Activated naive CD8-positive, alpha-beta T cell treated with anti-CD3 and anti-CD28 coated beads, Interleukin-2, amount 50 U/mL, for 24 hours (primary cell): ENCODE results near the gene PCED1B.
"Not testable (repeated sequence)": the region's sequence is repeated elsewhere in the genome, so short reads cannot be mapped to it uniquely, and the experiment has no call there.

Source experiments
- ATAC-seq: fragments of 150-1000 bp; cut with Tn5 transposase; one replicate; pipeline ENCODE4 v1.10.0; 2021
- DNase-seq: peaks from one replicate; pipeline ENCODE4 v3.0.0; 2021
- H3K27ac Mint-ChIP-seq: one replicate; pipeline ENCODE4 v1.8.0; 2021; ENCODE audit warnings: mild to moderate bottlenecking, mixed read lengths
- H3K27me3 Mint-ChIP-seq: one replicate; pipeline ENCODE4 v1.8.0; 2021; ENCODE audit warnings: mixed read lengths
- H3K36me3 Mint-ChIP-seq: one replicate; pipeline ENCODE4 v1.8.0; 2021; ENCODE audit warnings: low read depth, mixed read lengths
- H3K4me1 Mint-ChIP-seq: one replicate; pipeline ENCODE4 v1.8.0; 2021; ENCODE audit warnings: mixed read lengths
- H3K4me3 Mint-ChIP-seq: one replicate; pipeline ENCODE4 v1.8.0; 2021; ENCODE audit warnings: mild to moderate bottlenecking, moderate library complexity, mixed read lengths
- H3K9me3 Mint-ChIP-seq: one replicate; pipeline ENCODE4 v1.8.0; 2021; ENCODE audit warnings: mixed read lengths

Gene PCED1B

DNA sequence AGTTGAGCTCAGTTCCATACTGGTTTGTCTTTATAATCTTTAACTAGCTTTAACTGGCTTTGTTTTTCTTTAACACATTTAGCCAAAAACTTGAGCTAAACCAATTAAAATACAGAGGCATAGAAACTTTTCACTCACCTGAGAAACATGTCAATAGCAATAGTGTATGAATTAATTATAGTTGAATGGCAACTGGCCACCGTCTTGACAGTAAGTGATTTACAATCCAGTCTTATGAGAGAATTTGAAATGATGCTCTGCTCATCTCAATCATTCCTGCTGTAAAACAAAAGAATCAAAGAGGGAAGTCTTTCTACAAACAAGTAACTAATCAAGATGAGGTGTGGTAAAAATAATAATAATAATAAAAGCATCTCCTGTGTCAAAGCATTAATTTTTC, 86.9 kb downstream of the PCED1B start:
- Mint-ChIP-seq H3K4me1 (no peaks in the 10 kb centered on the region), H3K27ac (no peak overlapping the region), H3K27me3 (no peaks in the 10 kb centered on the region), H3K36me3 (peaks cover 41% of the 10 kb centered on the region), H3K4me3 (no peak overlapping the region), H3K9me3 (peaks cover 16% of the 10 kb centered on the region)
- DNase-seq (no peak), ATAC-seq (no peak)

DNA sequence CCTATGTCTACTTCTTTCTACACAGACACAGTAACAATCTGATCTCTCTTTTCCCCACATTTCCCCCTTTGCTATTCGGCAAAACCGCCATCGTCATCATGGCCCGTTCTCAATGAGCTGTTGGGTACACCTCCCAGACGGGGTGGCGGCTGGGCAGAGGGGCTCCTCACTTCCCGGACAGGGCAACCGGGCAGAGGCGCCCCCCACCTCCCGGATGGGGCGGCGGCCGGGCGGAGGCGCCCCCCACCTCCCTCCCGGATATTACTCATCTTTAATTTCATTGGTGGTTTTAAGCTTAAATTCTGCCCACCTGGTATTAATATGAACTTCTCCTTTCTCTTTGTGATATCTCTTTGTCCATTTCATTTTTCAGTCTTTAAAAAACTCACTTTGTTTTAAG, 90.9 kb downstream of the PCED1B start:
- not testable (repeated sequence) for H3K27me3 Mint-ChIP-seq, H3K4me3 Mint-ChIP-seq, H3K27ac Mint-ChIP-seq, H3K4me1 Mint-ChIP-seq, ATAC-seq, DNase-seq
- H3K9me3 Mint-ChIP-seq = peaks cover 25% of the 10 kb centered on the region
- peaks cover 39% of the 10 kb centered on the region for H3K36me3 Mint-ChIP-seq

GRCh38 chr12:47178014-47178413, 98.6 kb downstream of the PCED1B start:
- Mint-ChIP-seq H3K9me3 (peaks cover 3% of the 10 kb centered on the region), H3K4me1 (peaks cover 12% of the 10 kb centered on the region), H3K36me3 (peaks cover 24% of the 10 kb centered on the region), H3K4me3 (no peak overlapping the region), H3K27ac (no peak overlapping the region), H3K27me3 (no peaks in the 10 kb centered on the region)
- DNase-seq = no peak
- no peak for ATAC-seq

GRCh38 chr12:47182164-47182938, 102.9 kb downstream of the PCED1B start:
- Mint-ChIP-seq H3K36me3 (peaks cover 23% of the 10 kb centered on the region), H3K4me1 (peaks cover 30% of the 10 kb centered on the region)
- peak; percentile 36 for ATAC-seq
- DNase-seq, H3K27me3 Mint-ChIP-seq, H3K4me3 Mint-ChIP-seq, H3K9me3 Mint-ChIP-seq, H3K27ac Mint-ChIP-seq: not testable (repeated sequence)

GRCh38 chr12:47184229-47184628, 104.8 kb downstream of the PCED1B start:
- no peak for DNase-seq
- peaks cover 40% of the 10 kb centered on the region for H3K4me1 Mint-ChIP-seq
- H3K27me3 Mint-ChIP-seq = no peaks in the 10 kb centered on the region
- H3K27ac Mint-ChIP-seq = no peak overlapping the region
- H3K4me3 Mint-ChIP-seq = no peak overlapping the region
- peaks cover 3% of the 10 kb centered on the region for H3K9me3 Mint-ChIP-seq
- no peak for ATAC-seq
- peaks cover 19% of the 10 kb centered on the region for H3K36me3 Mint-ChIP-seq

GRCh38 chr12:47184813-47185212, 105.4 kb downstream of the PCED1B start:
- H3K9me3 Mint-ChIP-seq = peaks cover 3% of the 10 kb centered on the region
- no peaks in the 10 kb centered on the region for H3K27me3 Mint-ChIP-seq
- peaks cover 46% of the 10 kb centered on the region for H3K4me1 Mint-ChIP-seq
- H3K27ac Mint-ChIP-seq = no peak overlapping the region
- DNase-seq = no peak
- peaks cover 20% of the 10 kb centered on the region for H3K36me3 Mint-ChIP-seq
- no peak overlapping the region for H3K4me3 Mint-ChIP-seq
- ATAC-seq = no peak

DNA sequence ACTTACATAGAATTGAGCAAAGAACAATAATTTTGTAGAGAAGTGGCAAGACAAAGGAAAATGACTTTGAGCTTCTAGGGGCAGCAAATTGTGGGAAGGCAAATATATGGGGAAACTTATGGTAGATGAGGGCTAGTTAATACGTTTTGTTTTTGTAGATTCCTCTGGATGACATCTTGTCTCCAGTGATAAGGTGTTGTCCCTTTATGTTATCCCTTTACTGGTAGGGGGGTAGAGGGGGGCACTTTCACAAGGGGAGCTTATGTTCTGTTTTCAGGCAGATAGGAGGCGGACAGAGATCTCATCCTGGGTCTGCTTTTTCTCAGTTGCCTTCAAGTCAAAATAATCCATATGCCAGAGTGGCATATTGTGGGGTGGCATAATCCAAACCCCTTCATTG, 106.8 kb downstream of the PCED1B start:
- H3K4me3 Mint-ChIP-seq = no peak overlapping the region
- peaks cover 14% of the 10 kb centered on the region for H3K36me3 Mint-ChIP-seq
- peak overlapping the region; percentile 2 for H3K27ac Mint-ChIP-seq
- H3K27me3 Mint-ChIP-seq = no peaks in the 10 kb centered on the region
- peaks cover 60% of the 10 kb centered on the region for H3K4me1 Mint-ChIP-seq
- H3K9me3 Mint-ChIP-seq = no peaks in the 10 kb centered on the region
- ATAC-seq (no peak), DNase-seq (no peak)

GRCh38 chr12:47188576-47189441, 109.4 kb downstream of the PCED1B start:
- DNase-seq = no peak
- H3K4me3 Mint-ChIP-seq = no peak overlapping the region
- peak overlapping the region; percentile 6 for H3K27ac Mint-ChIP-seq

GRCh38 chr12:47189728-47190127, 110.3 kb downstream of the PCED1B start:
- no peaks in the 10 kb centered on the region for H3K27me3 Mint-ChIP-seq
- H3K4me3 Mint-ChIP-seq = peak overlapping the region; percentile 73
- peaks cover 13% of the 10 kb centered on the region for H3K36me3 Mint-ChIP-seq
- H3K9me3 Mint-ChIP-seq = no peaks in the 10 kb centered on the region
- peak overlapping the region; percentile 92 for H3K27ac Mint-ChIP-seq
- DNase-seq (no peak), ATAC-seq (no peak)
- peaks cover 84% of the 10 kb centered on the region for H3K4me1 Mint-ChIP-seq

More at GRCh38 chr12:47188576-47189441, 109.4 kb downstream of the PCED1B start:
- no peaks in the 10 kb centered on the region for H3K27me3 Mint-ChIP-seq
- H3K36me3 Mint-ChIP-seq = peaks cover 13% of the 10 kb centered on the region
- peaks cover 76% of the 10 kb centered on the region for H3K4me1 Mint-ChIP-seq
- no peaks in the 10 kb centered on the region for H3K9me3 Mint-ChIP-seq
- ATAC-seq = no peak

GRCh38 chr12:47190271-47190750, 110.9 kb downstream of the PCED1B start:
- Mint-ChIP-seq H3K36me3 (peaks cover 8% of the 10 kb centered on the region), H3K27me3 (no peaks in the 10 kb centered on the region), H3K27ac (peak overlapping the region; percentile 92), H3K4me3 (peak overlapping the region; percentile 73), H3K9me3 (no peaks in the 10 kb centered on the region), H3K4me1 (peaks cover 84% of the 10 kb centered on the region)
- ATAC-seq (peak; percentile 87), DNase-seq (no peak)

DNA sequence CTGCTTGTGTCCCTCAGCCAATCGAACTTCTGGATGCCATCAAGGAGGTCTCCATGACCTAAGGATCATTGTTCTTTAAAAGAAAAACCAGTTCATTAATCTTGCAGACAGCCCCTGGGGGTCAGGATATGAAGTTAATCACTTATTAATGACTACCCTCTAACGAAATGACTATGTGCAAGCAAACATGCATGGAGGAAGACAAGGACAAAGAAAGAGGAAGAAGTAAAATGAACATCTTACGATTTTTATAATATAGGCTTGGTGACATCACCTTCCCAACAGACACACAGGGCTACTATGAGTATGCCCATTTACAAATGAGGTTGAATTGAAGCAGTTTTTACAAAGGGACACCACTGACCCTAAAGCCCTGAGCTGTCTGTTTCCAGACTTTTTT, 111.5 kb downstream of the PCED1B start:
- ATAC-seq = no peak
- H3K27me3 Mint-ChIP-seq = no peaks in the 10 kb centered on the region
- H3K4me3 Mint-ChIP-seq = peak overlapping the region; percentile 73
- DNase-seq = no peak
- peaks cover 8% of the 10 kb centered on the region for H3K36me3 Mint-ChIP-seq
- no peaks in the 10 kb centered on the region for H3K9me3 Mint-ChIP-seq
- H3K27ac Mint-ChIP-seq = peak overlapping the region; percentile 92
- H3K4me1 Mint-ChIP-seq = peaks cover 90% of the 10 kb centered on the region

- H3K27ac Mint-ChIP-seq = peak overlapping the region; percentile 92
- peak overlapping the region; percentile 73 for H3K4me3 Mint-ChIP-seq
- ATAC-seq (no peak), DNase-seq (no peak)
- no peaks in the 10 kb centered on the region for H3K9me3 Mint-ChIP-seq
- H3K36me3 Mint-ChIP-seq = peaks cover 7% of the 10 kb centered on the region
- H3K27me3 Mint-ChIP-seq = no peaks in the 10 kb centered on the region
- H3K4me1 Mint-ChIP-seq = peaks cover 85% of the 10 kb centered on the region
These were observed 112.6 kb downstream of the PCED1B start for GRCh38 chr12:47192051-47192450.

DNA sequence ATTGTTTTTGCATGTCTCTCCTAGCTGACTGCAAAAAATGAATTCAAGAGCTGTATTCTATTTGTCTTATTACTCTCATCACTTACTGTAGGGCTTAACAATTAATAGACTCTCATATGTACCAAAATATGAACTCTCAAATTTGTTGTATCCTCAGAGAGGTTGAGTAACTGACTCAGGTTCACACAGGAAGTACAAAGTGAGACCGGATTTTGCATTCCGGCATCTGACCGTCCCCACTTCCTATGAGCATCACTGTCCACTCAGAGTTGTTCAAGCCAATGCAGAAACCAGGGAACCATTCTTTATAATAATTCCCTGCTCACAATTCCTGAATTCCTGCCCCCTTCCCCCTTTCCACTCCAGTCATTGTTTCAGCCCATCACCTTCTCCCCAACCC, 113.6 kb downstream of the PCED1B start:
- Mint-ChIP-seq H3K27ac (peak overlapping the region; percentile 92), H3K4me1 (peaks cover 84% of the 10 kb centered on the region), H3K4me3 (peak overlapping the region; percentile 73), H3K36me3 (peaks cover 5% of the 10 kb centered on the region), H3K27me3 (no peaks in the 10 kb centered on the region), H3K9me3 (no peaks in the 10 kb centered on the region)
- ATAC-seq = no peak
- no peak for DNase-seq

DNA sequence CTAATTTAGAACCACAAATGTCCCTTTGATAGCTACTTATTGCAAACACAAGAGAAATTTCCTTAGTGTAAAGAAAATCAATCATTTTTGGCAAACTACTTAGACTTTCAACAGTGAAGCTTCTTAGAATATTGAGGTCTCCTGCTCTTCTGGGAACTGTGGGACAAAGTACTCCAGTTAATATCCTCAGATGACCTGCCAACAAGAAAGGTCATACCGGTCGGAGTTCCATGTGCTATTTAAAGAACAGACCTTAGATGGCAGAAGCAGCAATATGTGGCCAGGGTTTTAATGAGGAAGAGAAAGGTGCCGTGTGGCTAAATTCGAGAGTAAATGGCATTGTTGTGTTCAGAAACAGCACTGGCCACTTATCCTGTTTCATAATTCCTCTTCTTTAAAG, 115.1 kb downstream of the PCED1B start:
- ATAC-seq (no peak), DNase-seq (no peak)
- Mint-ChIP-seq H3K36me3 (peaks cover 4% of the 10 kb centered on the region), H3K9me3 (no peaks in the 10 kb centered on the region), H3K4me3 (no peak overlapping the region), H3K27me3 (no peaks in the 10 kb centered on the region), H3K27ac (peak overlapping the region; percentile 92), H3K4me1 (peaks cover 83% of the 10 kb centered on the region)

DNA sequence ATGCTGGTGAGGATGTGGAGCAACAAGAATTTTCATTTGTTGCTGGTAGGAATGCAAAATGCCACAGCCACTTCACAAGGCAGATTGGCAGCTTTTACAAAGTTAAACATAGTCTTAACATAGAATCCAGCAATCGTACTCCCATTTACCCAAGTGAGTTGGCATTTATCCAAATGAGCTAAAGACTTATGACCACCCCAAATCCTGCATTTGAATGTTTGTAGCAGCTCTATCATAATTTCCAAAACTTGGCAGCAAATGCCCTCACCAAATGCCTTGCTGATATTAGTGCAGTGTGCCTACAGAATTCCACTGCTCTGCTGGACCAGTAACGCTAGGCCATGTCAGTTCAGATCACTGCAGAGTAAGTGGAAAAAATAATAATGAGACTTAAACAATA, 121.0 kb downstream of the PCED1B start:
- peaks cover 63% of the 10 kb centered on the region for H3K4me1 Mint-ChIP-seq
- H3K27ac Mint-ChIP-seq = no peak overlapping the region
- H3K4me3 Mint-ChIP-seq = no peak overlapping the region

More for the DNA sequence above, 121.0 kb downstream of the PCED1B start:
- no peak for ATAC-seq
- DNase-seq = no peak
- Mint-ChIP-seq H3K9me3 (no peaks in the 10 kb centered on the region), H3K27me3 (no peaks in the 10 kb centered on the region), H3K36me3 (peaks cover 19% of the 10 kb centered on the region)
